ENCODE results near the gene NR2F2.

Gene NR2F2

DNA sequence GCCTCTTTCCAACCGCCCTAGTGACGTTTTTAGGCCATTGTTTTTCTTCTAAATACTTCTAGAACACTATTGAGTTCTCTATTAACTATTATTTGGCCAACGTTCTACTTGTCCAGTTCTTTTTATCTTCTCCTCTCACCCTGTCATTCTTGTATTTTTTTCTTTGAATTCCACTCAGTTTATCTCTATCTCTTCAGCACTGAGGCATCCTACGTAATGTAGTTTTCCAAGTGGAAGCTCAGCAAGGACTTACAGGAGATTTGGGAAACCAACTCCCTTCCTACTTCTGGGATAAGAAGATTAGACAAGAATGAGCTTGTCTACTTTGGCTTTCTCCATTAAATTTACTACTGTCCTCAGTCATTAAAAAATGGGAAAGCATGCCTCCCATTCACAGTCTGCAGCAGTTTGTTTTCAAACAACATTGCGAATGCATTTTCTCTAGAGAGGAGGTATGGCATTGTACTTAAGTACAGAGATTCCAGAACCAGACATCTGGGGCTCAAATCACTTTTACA, 21.3 kb upstream of the NR2F2 start:
- Histone ChIP-seq H3K27ac (ENCODE audit: low read depth, low read length, poor library complexity, severe bottlenecking) (no peak overlapping the region), H3K27me3 (ENCODE audit: insufficient read depth, low read length) (no peaks in the 10 kb centered on the region), H3K36me3 (ENCODE audit: insufficient read depth, low read length) (no peaks in the 10 kb centered on the region), H4K20me1 (ENCODE audit: insufficient read depth, low read length) (no peaks in the 10 kb centered on the region), H3K9me3 (ENCODE audit: low read length) (no peaks in the 10 kb centered on the region), H3K4me3 (ENCODE audit: low read depth, low read length, poor library complexity, severe bottlenecking) (no peak overlapping the region), H3K9me2 (ENCODE audit: low read depth, low read length) (no peaks in the 10 kb centered on the region), H3K79me2 (ENCODE audit: insufficient read depth, low read length) (no peaks in the 10 kb centered on the region), H3K4me1 (ENCODE audit: insufficient read depth, low read length, severe bottlenecking) (no peaks in the 10 kb centered on the region), H2AFZ (ENCODE audit: low read length) (no peak overlapping the region), H3F3A (ENCODE audit: insufficient read depth, low read length) (no peaks in the 10 kb centered on the region), H3K4me2 (ENCODE audit: low read length) (no peak overlapping the region), H3K9ac (ENCODE audit: low read length) (no peak overlapping the region)
- TF ChIP-seq EZH2 (IDR thresholded peaks at IDR 0.05; ENCODE audit: borderline replicate concordance, low read length) = no peak
- TF ChIP-seq, protein P1, sequence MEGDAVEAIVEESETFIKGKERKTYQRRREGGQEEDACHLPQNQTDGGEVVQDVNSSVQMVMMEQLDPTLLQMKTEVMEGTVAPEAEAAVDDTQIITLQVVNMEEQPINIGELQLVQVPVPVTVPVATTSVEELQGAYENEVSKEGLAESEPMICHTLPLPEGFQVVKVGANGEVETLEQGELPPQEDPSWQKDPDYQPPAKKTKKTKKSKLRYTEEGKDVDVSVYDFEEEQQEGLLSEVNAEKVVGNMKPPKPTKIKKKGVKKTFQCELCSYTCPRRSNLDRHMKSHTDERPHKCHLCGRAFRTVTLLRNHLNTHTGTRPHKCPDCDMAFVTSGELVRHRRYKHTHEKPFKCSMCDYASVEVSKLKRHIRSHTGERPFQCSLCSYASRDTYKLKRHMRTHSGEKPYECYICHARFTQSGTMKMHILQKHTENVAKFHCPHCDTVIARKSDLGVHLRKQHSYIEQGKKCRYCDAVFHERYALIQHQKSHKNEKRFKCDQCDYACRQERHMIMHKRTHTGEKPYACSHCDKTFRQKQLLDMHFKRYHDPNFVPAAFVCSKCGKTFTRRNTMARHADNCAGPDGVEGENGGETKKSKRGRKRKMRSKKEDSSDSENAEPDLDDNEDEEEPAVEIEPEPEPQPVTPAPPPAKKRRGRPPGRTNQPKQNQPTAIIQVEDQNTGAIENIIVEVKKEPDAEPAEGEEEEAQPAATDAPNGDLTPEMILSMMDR (IDR thresholded peaks at IDR 0.05; ENCODE audit: low read length) = no peak

DNA sequence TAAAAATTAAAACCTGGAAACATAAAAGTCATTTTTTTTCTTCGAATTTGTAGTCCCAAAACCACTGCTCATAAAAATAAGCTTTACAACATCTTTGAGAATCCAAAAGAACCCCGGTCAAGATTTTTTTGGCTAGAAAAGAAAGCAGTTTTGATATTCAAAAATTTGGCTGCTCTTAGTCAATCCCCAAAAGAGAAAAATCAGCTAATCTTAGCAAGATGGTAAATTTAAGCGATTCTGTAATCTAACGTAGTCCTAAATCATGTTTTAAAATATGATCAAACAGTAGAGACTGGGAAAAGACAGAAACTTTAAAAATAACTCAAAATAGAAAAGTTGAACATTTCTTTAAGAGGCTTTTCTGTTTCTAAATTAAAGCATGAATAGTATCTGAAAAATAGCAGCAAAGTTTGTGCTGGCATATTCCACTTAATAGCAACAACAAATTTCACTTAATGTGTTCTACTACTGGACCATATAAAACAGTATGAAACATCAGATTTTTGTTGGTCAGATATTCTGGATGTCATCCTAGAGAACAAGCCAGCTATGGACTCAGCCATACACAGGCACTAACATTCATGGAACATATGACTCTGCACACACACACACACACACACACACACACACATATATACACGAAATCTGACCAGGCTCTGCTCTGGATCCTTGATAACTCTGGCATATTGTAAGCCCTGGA, 19.1 kb upstream of the NR2F2 start:
- no peak for TF ChIP-seq EZH2 (IDR thresholded peaks at IDR 0.05; ENCODE audit: borderline replicate concordance, low read length)
- TF ChIP-seq, protein P1 (IDR thresholded peaks at IDR 0.05; ENCODE audit: low read length) = no peak
- no peak overlapping the region for H3K9ac ChIP-seq (ENCODE audit: low read length)
- no peaks in the 10 kb centered on the region for H3K36me3 ChIP-seq (ENCODE audit: insufficient read depth, low read length)
- no peaks in the 10 kb centered on the region for H3K9me2 ChIP-seq (ENCODE audit: low read depth, low read length)
- H2AFZ ChIP-seq (ENCODE audit: low read length) = no peak overlapping the region
- no peaks in the 10 kb centered on the region for H4K20me1 ChIP-seq (ENCODE audit: insufficient read depth, low read length)
- no peaks in the 10 kb centered on the region for H3K9me3 ChIP-seq (ENCODE audit: low read length)
- H3K27ac ChIP-seq (ENCODE audit: low read depth, low read length, poor library complexity, severe bottlenecking) = no peak overlapping the region
- no peaks in the 10 kb centered on the region for H3K27me3 ChIP-seq (ENCODE audit: insufficient read depth, low read length)
- H3K4me1 ChIP-seq (ENCODE audit: insufficient read depth, low read length, severe bottlenecking) = no peaks in the 10 kb centered on the region
- H3K79me2 ChIP-seq (ENCODE audit: insufficient read depth, low read length) = no peaks in the 10 kb centered on the region
- no peak overlapping the region for H3K4me3 ChIP-seq (ENCODE audit: low read depth, low read length, poor library complexity, severe bottlenecking)
- H3F3A ChIP-seq (ENCODE audit: insufficient read depth, low read length) = no peaks in the 10 kb centered on the region
- no peak overlapping the region for H3K4me2 ChIP-seq (ENCODE audit: low read length)

DNA sequence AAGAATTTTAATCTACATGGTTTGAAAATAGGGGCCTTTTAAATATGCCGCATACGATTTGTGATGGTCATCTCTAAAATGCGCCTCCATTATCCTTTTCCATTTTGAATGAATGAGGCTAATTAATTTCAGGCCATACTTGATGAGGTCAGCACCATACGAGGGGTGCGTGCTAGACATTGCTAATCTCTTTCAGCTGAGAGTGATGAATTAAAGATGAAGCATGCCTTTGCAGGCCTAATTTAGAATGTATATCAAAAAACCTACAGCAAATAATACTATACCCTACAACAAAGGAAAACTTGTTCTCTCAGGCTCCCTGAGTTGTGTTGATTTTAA, 18.6 kb upstream of the NR2F2 start:
- Histone ChIP-seq H3K27me3 (ENCODE audit: insufficient read depth, low read length) (no peaks in the 10 kb centered on the region), H3K4me1 (ENCODE audit: insufficient read depth, low read length, severe bottlenecking) (no peaks in the 10 kb centered on the region), H3F3A (ENCODE audit: insufficient read depth, low read length) (no peaks in the 10 kb centered on the region), H2AFZ (ENCODE audit: low read length) (no peak overlapping the region), H3K9ac (ENCODE audit: low read length) (no peak overlapping the region), H3K79me2 (ENCODE audit: insufficient read depth, low read length) (no peaks in the 10 kb centered on the region), H3K27ac (ENCODE audit: low read depth, low read length, poor library complexity, severe bottlenecking) (no peak overlapping the region), H3K9me2 (ENCODE audit: low read depth, low read length) (no peaks in the 10 kb centered on the region), H3K9me3 (ENCODE audit: low read length) (no peaks in the 10 kb centered on the region), H3K4me2 (ENCODE audit: low read length) (no peak overlapping the region), H3K36me3 (ENCODE audit: insufficient read depth, low read length) (no peaks in the 10 kb centered on the region), H4K20me1 (ENCODE audit: insufficient read depth, low read length) (no peaks in the 10 kb centered on the region), H3K4me3 (ENCODE audit: low read depth, low read length, poor library complexity, severe bottlenecking) (no peak overlapping the region)
- TF ChIP-seq EZH2 (IDR thresholded peaks at IDR 0.05; ENCODE audit: borderline replicate concordance, low read length) = no peak
- TF ChIP-seq, protein P1 (IDR thresholded peaks at IDR 0.05; ENCODE audit: low read length) = no peak

Data from OCI-LY1 (cell line).